ENCODE results near the gene GPBAR1. TPM values are rescaled to one million over a fixed set of nuclear protein-coding genes. Genes with fewer than 3 reads are reported as not detected.
"Not testable (repeated sequence)": the region's sequence is repeated elsewhere in the genome, so short reads cannot be mapped to it uniquely, and the experiment has no call there.

The GPBAR1 gene
- total and polyA plus RNA-seq, 5 donors = 3.5 to 8.6 (median 5.6) TPM

- intact Hi-C loops (cut with DNase I) = loop anchor here in 3 of 4 donors (2.0 to 5.0 kb wide), 2 partner anchors 57 kb away; partner anchors contain the start of gene CATIP (in 3 of the 3)
- Histone ChIP-seq H3K27me3 (ENCODE audit: control insufficient read depth, insufficient read depth) (no peaks in the 10 kb centered on the region), H3K27ac (ENCODE audit: low read length) (no peak overlapping the region), H3K4me1 (ENCODE audit: control insufficient read depth, insufficient read depth, low read length) (no peaks in the 10 kb centered on the region), H3K9me3 (ENCODE audit: control insufficient read depth, low read length) (no peaks in the 10 kb centered on the region), H3K4me3 (ENCODE audit: low read length) (no peak overlapping the region)
- WGBS = 82% methylated on average over 4 of the region's 4 CpGs
- ATAC-seq (no peak), DNase-seq (no peak)
These were observed 39.3 kb downstream of the GPBAR1 start for GRCh38 chr2:218300141-218300540.

GRCh38 chr2:218301176-218301819, 40.5 kb downstream of the GPBAR1 start:
- no peaks in the 10 kb centered on the region for H3K9me3 ChIP-seq (ENCODE audit: control insufficient read depth, low read length)
- 8% methylated on average over 9 of the region's 9 CpGs for WGBS
- intact Hi-C loops (cut with DNase I) = loop anchor here in 3 of 4 donors (2.0 to 5.0 kb wide), 2 partner anchors 56 kb away; partner anchors contain the start of gene CATIP (in 3 of the 3)
- DNase-seq = peak; percentile 77 to 90 (median 83)
- no peak overlapping the region for H3K4me3 ChIP-seq (ENCODE audit: low read length)
- ATAC-seq = peak; percentile 71 to 76
- no peak overlapping the region for H3K27ac ChIP-seq (ENCODE audit: low read length)
- H3K27me3 ChIP-seq (ENCODE audit: control insufficient read depth, insufficient read depth) = no peaks in the 10 kb centered on the region
- no peaks in the 10 kb centered on the region for H3K4me1 ChIP-seq (ENCODE audit: control insufficient read depth, insufficient read depth, low read length)

GRCh38 chr2:218305383-218305782, 44.6 kb downstream of the GPBAR1 start:
- 69% methylated on average over 5 of the region's 5 CpGs for WGBS
- ATAC-seq = no peak
- intact Hi-C loops (cut with DNase I) = loop anchor here in 1 of 4 donors (5.0 kb wide), 1 partner anchor 52 kb away; the partner anchor contains the start of gene CATIP
- H3K27me3 ChIP-seq (ENCODE audit: control insufficient read depth, insufficient read depth) = no peaks in the 10 kb centered on the region
- DNase-seq = peak in 1 of 3 donors; percentile 30
- H3K27ac ChIP-seq (ENCODE audit: low read length) = no peak overlapping the region
- no peaks in the 10 kb centered on the region for H3K9me3 ChIP-seq (ENCODE audit: control insufficient read depth, low read length)
- no peaks in the 10 kb centered on the region for H3K4me1 ChIP-seq (ENCODE audit: control insufficient read depth, insufficient read depth, low read length)
- H3K4me3 ChIP-seq (ENCODE audit: low read length) = no peak overlapping the region

- Histone ChIP-seq H3K4me1 (ENCODE audit: control insufficient read depth, insufficient read depth, low read length) (no peaks in the 10 kb centered on the region), H3K27me3 (ENCODE audit: control insufficient read depth, insufficient read depth) (no peaks in the 10 kb centered on the region), H3K27ac (ENCODE audit: low read length) (no peak overlapping the region), H3K4me3 (ENCODE audit: low read length) (no peak overlapping the region), H3K9me3 (ENCODE audit: control insufficient read depth, low read length) (no peaks in the 10 kb centered on the region)
- 85% methylated on average over 9 of the region's 9 CpGs for WGBS
- ATAC-seq = no peak
- intact Hi-C loops (cut with DNase I) = loop anchor here in 1 of 4 donors (5.0 kb wide), 1 partner anchor 51 kb away; the partner anchor contains the start of gene CATIP
- DNase-seq = no peak
These were observed 45.5 kb downstream of the GPBAR1 start for GRCh38 chr2:218306184-218306920.

- Histone ChIP-seq H3K4me3 (ENCODE audit: low read length) (no peak overlapping the region), H3K9me3 (ENCODE audit: control insufficient read depth, low read length) (no peaks in the 10 kb centered on the region), H3K27ac (ENCODE audit: low read length) (no peak overlapping the region), H3K27me3 (ENCODE audit: control insufficient read depth, insufficient read depth) (no peaks in the 10 kb centered on the region), H3K4me1 (ENCODE audit: control insufficient read depth, insufficient read depth, low read length) (peaks cover 5% of the 10 kb centered on the region)
- DNase-seq = peak in 1 of 3 donors; percentile 18
- WGBS = 78% methylated on average over 6 of the region's 6 CpGs
- intact Hi-C loops (cut with DNase I) = loop anchor here in 1 of 4 donors (5.0 kb wide), 1 partner anchor 50 kb away; the partner anchor contains the start of gene CATIP
- ATAC-seq = peak in 1 of 2 donors; percentile 40
These were observed 46.7 kb downstream of the GPBAR1 start for GRCh38 chr2:218307415-218308090.

GRCh38 chr2:218310853-218311540, 50.2 kb downstream of the GPBAR1 start:
- no peaks in the 10 kb centered on the region for H3K27me3 ChIP-seq (ENCODE audit: control insufficient read depth, insufficient read depth)

GRCh38 chr2:218311541-218312266, 50.9 kb downstream of the GPBAR1 start:
- DNase-seq = peak in 1 of 3 donors; percentile 7
- peak overlapping the region; percentile 37 for H3K27ac ChIP-seq (ENCODE audit: low read length)
- H3K4me1 ChIP-seq (ENCODE audit: control insufficient read depth, insufficient read depth, low read length); H3K27me3 ChIP-seq (ENCODE audit: control insufficient read depth, insufficient read depth); H3K4me3 ChIP-seq (ENCODE audit: low read length); H3K9me3 ChIP-seq (ENCODE audit: control insufficient read depth, low read length); ATAC-seq; intact Hi-C loops (cut with DNase I): not testable (repeated sequence)
- 49% methylated on average over 11 of the region's 11 CpGs for WGBS

More at GRCh38 chr2:218310853-218311540, 50.2 kb downstream of the GPBAR1 start:
- ATAC-seq (no peak), DNase-seq (peak in 1 of 3 donors; percentile 7)
- no peak overlapping the region for H3K27ac ChIP-seq (ENCODE audit: low read length)
- H3K4me1 ChIP-seq (ENCODE audit: control insufficient read depth, insufficient read depth, low read length) = peaks cover 5% of the 10 kb centered on the region
- no peaks in the 10 kb centered on the region for H3K9me3 ChIP-seq (ENCODE audit: control insufficient read depth, low read length)
- intact Hi-C loops (cut with DNase I) = no loop called here
- H3K4me3 ChIP-seq (ENCODE audit: low read length) = no peak overlapping the region
- 72% methylated on average over 11 of the region's 11 CpGs for WGBS

GRCh38 chr2:218312267-218312756, 51.5 kb downstream of the GPBAR1 start:
- Histone ChIP-seq H3K4me1 (ENCODE audit: control insufficient read depth, insufficient read depth, low read length) (peaks cover 5% of the 10 kb centered on the region), H3K9me3 (ENCODE audit: control insufficient read depth, low read length) (no peaks in the 10 kb centered on the region), H3K27ac (ENCODE audit: low read length) (no peak overlapping the region), H3K4me3 (ENCODE audit: low read length) (no peak overlapping the region), H3K27me3 (ENCODE audit: control insufficient read depth, insufficient read depth) (no peaks in the 10 kb centered on the region)
- WGBS = 67% methylated on average over 2 of the region's 2 CpGs
- intact Hi-C loops (cut with DNase I) = no loop called here
- DNase-seq (no peak), ATAC-seq (peak in 1 of 2 donors; percentile 32)

GRCh38 chr2:218313356-218313755, 52.5 kb downstream of the GPBAR1 start:
- H3K4me3 ChIP-seq (ENCODE audit: low read length) = no peak overlapping the region
- no peaks in the 10 kb centered on the region for H3K9me3 ChIP-seq (ENCODE audit: control insufficient read depth, low read length)
- ATAC-seq (no peak), DNase-seq (no peak)
- no peak overlapping the region for H3K27ac ChIP-seq (ENCODE audit: low read length)
- WGBS = 88% methylated on average over 1 of the region's 1 CpG
- H3K4me1 ChIP-seq (ENCODE audit: control insufficient read depth, insufficient read depth, low read length) = peaks cover 5% of the 10 kb centered on the region
- H3K27me3 ChIP-seq (ENCODE audit: control insufficient read depth, insufficient read depth) = no peaks in the 10 kb centered on the region
- intact Hi-C loops (cut with DNase I) = no loop called here
